HG02763 (cell line): ENCODE measurements around the gene FAM81A.
"Not testable (repeated sequence)": the region's sequence is repeated elsewhere in the genome, so short reads cannot be mapped to it uniquely, and the experiment has no call there.

Source experiments
- ATAC-seq: cut with Tn5 transposase; IDR thresholded peaks from one replicate; pipeline ENCODE4 v1.9.1; 2021; ENCODE audit warnings: mild to moderate bottlenecking, moderate library complexity; ENCODE audit not compliant: unreplicated experiment

The FAM81A gene

DNA sequence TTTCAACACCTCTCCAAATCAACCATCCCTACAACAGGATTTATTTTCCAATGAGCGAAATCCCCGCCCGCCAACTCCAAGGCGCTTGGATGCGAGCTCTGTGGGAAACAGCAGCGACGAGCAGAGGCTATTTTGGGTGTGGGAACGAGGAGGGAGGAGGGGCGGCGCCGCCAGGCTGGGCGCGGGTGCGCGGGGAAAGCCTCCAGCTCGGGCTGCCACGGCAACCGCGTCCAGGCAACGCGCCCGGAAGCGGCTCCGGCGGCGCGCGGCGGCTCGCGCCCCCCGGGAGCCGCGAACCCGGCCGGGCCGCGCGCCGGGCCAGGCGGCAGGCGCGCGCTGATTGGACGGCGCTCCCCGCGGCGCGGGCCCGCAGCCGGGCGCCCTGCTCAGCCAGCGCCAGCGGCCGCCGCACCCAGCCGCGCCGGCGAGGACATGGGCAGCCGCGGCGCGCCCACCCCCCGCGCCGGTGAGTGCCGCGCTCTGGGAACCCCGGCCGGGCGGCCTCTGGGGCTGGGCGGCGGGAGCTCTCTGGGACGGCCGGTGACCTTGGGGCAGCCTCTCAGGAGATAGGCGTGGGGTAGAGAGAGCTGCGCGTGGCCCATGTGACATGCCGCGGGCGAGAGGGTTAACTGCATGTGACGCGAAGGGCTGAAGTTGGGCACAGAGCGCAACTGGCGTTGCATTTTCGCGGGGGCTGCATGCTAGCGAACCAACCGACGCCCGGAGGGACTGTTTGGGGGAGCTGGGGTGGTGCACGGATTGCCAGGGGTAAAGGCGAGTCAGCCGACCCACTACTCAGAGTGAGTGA lies at the start of gene FAM81A:
Gene FAM81A (plus strand): TSS at position 370 of the 808 bp plus-strand sequence. CDS start 20,441 bp downstream, outside the sequence.
- peak; percentile 78 for ATAC-seq

DNA sequence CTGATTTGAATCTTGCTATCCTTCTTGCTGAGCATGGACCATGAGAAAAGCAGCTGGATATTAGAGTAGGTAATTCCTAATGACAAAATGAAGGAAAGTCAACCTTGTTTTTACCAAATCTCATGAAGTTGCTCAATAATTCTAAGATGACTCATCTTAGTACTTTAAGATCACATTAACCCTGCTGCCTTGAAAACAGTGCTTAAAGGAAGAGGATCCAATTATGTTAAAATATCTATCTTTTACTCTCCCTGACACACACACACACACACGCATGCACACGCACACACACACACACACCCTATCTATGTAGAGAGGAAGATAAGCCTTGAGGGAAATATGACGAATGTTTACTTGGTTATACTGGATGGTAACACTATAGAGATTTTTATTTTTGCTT lies 49.3 kb upstream of the FAM81A start:
- ATAC-seq: no peak

DNA sequence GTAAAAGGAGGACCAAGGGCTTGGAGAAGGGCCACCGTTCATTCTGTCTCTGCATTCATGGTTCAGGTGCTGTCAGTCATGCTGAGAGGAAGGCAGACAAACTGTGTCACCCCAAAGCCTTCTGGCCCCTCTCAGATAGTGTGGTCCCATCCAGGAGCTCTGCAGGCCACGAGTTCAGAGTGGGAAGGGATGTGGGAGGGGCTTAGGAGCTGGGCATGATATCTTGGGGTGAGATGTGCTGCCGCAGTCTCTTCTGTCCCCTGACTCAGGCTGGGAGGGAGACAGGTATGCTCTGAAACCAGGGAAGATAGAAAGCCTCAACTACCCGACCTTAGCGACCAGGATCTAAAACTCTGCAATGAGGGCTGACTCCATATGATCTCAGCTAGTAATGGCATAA lies 45.7 kb upstream of the FAM81A start:
- ATAC-seq: no peak

GRCh38 chr15:59394166-59394661 lies 43.8 kb upstream of the FAM81A start:
- ATAC-seq: no peak

- ATAC-seq: no peak
Measured at GRCh38 chr15:59396211-59396610, 41.8 kb upstream of the FAM81A start.

- no peak for ATAC-seq
Measured at GRCh38 chr15:59396679-59397078, 41.3 kb upstream of the FAM81A start.

- no peak for ATAC-seq
Measured at GRCh38 chr15:59398220-59398619, 39.8 kb upstream of the FAM81A start.

- ATAC-seq: peak; percentile 63
Measured at GRCh38 chr15:59399465-59400102, 38.4 kb upstream of the FAM81A start.

- ATAC-seq: no peak
Measured at GRCh38 chr15:59400103-59400813, 37.7 kb upstream of the FAM81A start.

- not testable (repeated sequence) for ATAC-seq
Measured at GRCh38 chr15:59401051-59401823, 36.7 kb upstream of the FAM81A start.

- no peak for ATAC-seq
Measured at GRCh38 chr15:59401824-59402569, 36.0 kb upstream of the FAM81A start.

DNA sequence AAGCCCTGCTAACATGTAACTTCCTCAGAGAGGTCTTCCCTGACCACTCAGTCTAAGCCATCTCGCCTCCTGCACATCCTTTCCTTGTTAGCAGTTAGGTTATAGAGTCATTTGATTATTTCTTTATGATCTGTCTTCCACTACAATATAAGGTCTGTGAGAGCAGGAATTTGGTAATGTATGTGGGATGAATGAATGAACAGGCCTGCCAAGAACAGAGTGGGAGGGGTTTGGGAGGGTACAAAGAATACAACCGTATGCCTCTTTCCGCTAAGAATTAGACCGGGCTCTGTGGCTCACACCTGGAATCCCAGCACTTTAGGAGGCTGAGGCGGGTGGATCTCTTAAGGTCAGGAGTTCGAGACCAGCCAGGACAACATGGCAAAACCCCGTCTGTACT lies 32.9 kb upstream of the FAM81A start:
- ATAC-seq: no peak

- ATAC-seq: peak; percentile 35
Measured at GRCh38 chr15:59406446-59406845, 31.5 kb upstream of the FAM81A start.

- ATAC-seq: no peak
Measured at GRCh38 chr15:59407946-59408345, 30.0 kb upstream of the FAM81A start.

GRCh38 chr15:59410391-59410896 lies 27.5 kb upstream of the FAM81A start:
- no peak for ATAC-seq

GRCh38 chr15:59413577-59413976 lies 24.4 kb upstream of the FAM81A start:
- no peak for ATAC-seq

DNA sequence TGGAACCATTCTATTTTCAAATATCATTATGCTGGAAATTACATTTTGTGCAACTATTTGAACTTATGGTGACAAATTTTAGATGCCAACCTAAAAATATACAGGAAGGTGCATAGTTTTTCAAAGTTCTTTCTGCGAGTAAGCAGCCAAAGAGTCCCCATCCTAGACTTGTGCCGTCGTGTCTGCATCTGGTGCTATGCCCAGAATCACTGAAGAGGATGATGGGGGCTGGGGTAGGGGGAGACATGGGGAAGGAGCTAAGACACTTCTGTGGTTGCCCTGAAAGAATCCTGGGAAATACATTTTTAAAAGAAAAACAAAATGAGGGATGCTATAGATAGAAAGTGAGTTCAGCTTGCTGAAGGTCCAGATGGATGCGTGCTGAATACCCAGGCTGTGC lies 21.2 kb upstream of the FAM81A start:
- no peak for ATAC-seq

- ATAC-seq: no peak
Measured at GRCh38 chr15:59419170-59419569, 18.8 kb upstream of the FAM81A start.

GRCh38 chr15:59420108-59420507 lies 17.9 kb upstream of the FAM81A start:
- ATAC-seq: no peak
